Iris pigment epithelial cell (primary cell): Measurements from ENCODE around the gene CORO7.
A peak's percentile ranks its signal among the peaks of the same experiment; 100 is the strongest.
"Not testable (repeated sequence)": the region's sequence is repeated elsewhere in the genome, so short reads cannot be mapped to it uniquely, and the experiment has no call there.

ENCODE experiments used
- DNase-seq: peaks from one replicate; pipeline ENCODE4 v3.0.0-alpha.2; 2011; ENCODE audit warnings: low read depth

Gene CORO7

GRCh38 chr16:4336701-4337539 lies 79.5 kb downstream of the CORO7 start:
- DNase-seq: no peak

GRCh38 chr16:4334724-4335495 lies 81.5 kb downstream of the CORO7 start:
- DNase-seq: no peak

GRCh38 chr16:4333714-4334113 lies 82.7 kb downstream of the CORO7 start:
- DNase-seq: not testable (repeated sequence)

- no peak for DNase-seq
Observed at GRCh38 chr16:4333308-4333638, 83.1 kb downstream of the CORO7 start.

GRCh38 chr16:4332623-4333307 lies 83.6 kb downstream of the CORO7 start:
- DNase-seq: no peak

- no peak for DNase-seq
Observed at GRCh38 chr16:4332083-4332482, 84.3 kb downstream of the CORO7 start.

- peak; percentile 65 for DNase-seq
Observed at GRCh38 chr16:4330277-4330874, 86.0 kb downstream of the CORO7 start.

GRCh38 chr16:4328782-4329775 lies 87.3 kb downstream of the CORO7 start:
- DNase-seq: no peak

- peak; percentile 82 for DNase-seq
Observed at GRCh38 chr16:4328046-4328781, 88.2 kb downstream of the CORO7 start.

GRCh38 chr16:4327386-4328045 lies 88.9 kb downstream of the CORO7 start:
- DNase-seq: no peak

- DNase-seq: no peak
Observed at GRCh38 chr16:4325253-4325758, 91.1 kb downstream of the CORO7 start.

- DNase-seq: no peak
Observed at GRCh38 chr16:4324492-4325252, 91.7 kb downstream of the CORO7 start.

GRCh38 chr16:4323845-4324488 lies 92.4 kb downstream of the CORO7 start:
- DNase-seq: peak; percentile 55

- DNase-seq: no peak
Observed at GRCh38 chr16:4323071-4323844, 93.1 kb downstream of the CORO7 start.

GRCh38 chr16:4322121-4323052 lies 94.0 kb downstream of the CORO7 start:
- no peak for DNase-seq
